Nephron (organoid): ENCODE data around the gene RGS7.

Experiments
- H3K27ac Mint-ChIP-seq, 3 experiments: 2 replicates each; pipeline ENCODE4 v1.8.0; 2020; ENCODE audit warnings: mixed read lengths in 3 of 3, mild to moderate bottlenecking in 2 of 3, moderate library complexity in 1 of 3
- H3K27me3 Mint-ChIP-seq: 2 replicates; pipeline ENCODE4 v1.8.0; 2021; ENCODE audit warnings: low read depth, mild to moderate bottlenecking, moderate library complexity, mixed read lengths
- H3K36me3 Mint-ChIP-seq: 2 replicates; pipeline ENCODE4 v1.8.0; 2020; ENCODE audit warnings: low read depth, mixed read lengths
- H3K4me1 Mint-ChIP-seq: 2 replicates; pipeline ENCODE4 v1.8.0; 2020; ENCODE audit warnings: mixed read lengths
- H3K4me3 Mint-ChIP-seq, 3 experiments: 2 replicates each; pipeline ENCODE4 v1.8.0; 2020; ENCODE audit warnings: mild to moderate bottlenecking in 3 of 3, mixed read lengths in 3 of 3, moderate library complexity in 2 of 3
- H3K9me3 Mint-ChIP-seq: 2 replicates; pipeline ENCODE4 v1.8.0; 2020; ENCODE audit warnings: mixed read lengths
- TF ChIP-seq, protein P1 (sequence below), 3 experiments: fragments of 200-600 bp; sonication (generic); IDR thresholded peaks; one replicate each; pipeline ENCODE4 v1.5.0; 2021; ENCODE audit warnings: antibody characterized with exemption in 3 of 3; ENCODE audit not compliant: unreplicated experiment in 3 of 3

RGS7 gene

DNA sequence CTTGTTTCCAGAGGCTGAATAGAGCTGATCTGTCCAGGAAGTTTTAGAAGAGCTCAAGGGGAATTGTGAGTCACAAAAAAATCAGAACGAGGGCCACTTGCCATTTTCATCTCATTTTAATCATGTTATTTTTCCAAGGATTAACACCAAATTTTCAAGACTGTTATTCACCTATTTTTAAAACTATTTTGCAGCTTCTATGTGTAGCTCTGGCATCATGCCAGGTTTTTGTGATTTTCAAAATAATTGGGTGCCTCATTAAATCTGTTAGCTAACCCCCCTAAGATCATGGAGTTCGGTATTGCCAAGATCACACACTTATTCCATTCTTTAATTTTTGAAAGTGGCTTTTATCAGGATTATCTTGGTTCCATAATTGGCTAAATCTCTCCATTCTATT is 90.9 kb downstream of the RGS7 start:
- Mint-ChIP-seq H3K36me3 (no peaks in the 10 kb centered on the region), H3K4me1 (no peaks in the 10 kb centered on the region), H3K9me3 (no peaks in the 10 kb centered on the region), H3K4me3 (no peak overlapping the region), H3K27me3 (no peaks in the 10 kb centered on the region), H3K27ac (no peak overlapping the region)
- TF ChIP-seq, protein P1, sequence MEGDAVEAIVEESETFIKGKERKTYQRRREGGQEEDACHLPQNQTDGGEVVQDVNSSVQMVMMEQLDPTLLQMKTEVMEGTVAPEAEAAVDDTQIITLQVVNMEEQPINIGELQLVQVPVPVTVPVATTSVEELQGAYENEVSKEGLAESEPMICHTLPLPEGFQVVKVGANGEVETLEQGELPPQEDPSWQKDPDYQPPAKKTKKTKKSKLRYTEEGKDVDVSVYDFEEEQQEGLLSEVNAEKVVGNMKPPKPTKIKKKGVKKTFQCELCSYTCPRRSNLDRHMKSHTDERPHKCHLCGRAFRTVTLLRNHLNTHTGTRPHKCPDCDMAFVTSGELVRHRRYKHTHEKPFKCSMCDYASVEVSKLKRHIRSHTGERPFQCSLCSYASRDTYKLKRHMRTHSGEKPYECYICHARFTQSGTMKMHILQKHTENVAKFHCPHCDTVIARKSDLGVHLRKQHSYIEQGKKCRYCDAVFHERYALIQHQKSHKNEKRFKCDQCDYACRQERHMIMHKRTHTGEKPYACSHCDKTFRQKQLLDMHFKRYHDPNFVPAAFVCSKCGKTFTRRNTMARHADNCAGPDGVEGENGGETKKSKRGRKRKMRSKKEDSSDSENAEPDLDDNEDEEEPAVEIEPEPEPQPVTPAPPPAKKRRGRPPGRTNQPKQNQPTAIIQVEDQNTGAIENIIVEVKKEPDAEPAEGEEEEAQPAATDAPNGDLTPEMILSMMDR (IDR thresholded peaks at IDR 0.05; ENCODE audit: unreplicated experiment in 3 of 3) = no peak

DNA sequence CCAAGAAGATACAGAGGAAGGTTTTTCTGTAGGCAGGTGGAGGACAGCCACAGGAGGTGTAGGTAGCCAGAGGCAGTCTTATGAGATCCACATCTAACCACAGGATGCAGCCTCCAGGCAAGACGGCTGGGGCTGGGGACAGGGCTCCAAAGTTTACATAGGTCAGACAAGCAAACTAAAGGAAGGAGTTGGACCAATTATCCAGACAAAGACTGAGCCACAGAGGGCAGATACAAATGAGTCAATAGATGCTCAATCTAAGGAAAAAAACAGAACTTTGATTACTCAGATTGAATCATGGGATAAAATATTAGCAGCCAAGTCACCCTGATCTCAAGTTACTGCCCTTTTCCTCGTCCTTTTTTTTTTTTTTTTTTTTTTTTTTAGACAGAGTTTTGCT is 91.6 kb downstream of the RGS7 start:
- H3K27ac Mint-ChIP-seq = no peak overlapping the region
- no peaks in the 10 kb centered on the region for H3K9me3 Mint-ChIP-seq
- no peaks in the 10 kb centered on the region for H3K4me1 Mint-ChIP-seq
- H3K36me3 Mint-ChIP-seq = no peaks in the 10 kb centered on the region
- TF ChIP-seq, protein P1 (IDR thresholded peaks at IDR 0.05; ENCODE audit: unreplicated experiment in 3 of 3) = no peak
- H3K27me3 Mint-ChIP-seq = no peaks in the 10 kb centered on the region
- no peak overlapping the region for H3K4me3 Mint-ChIP-seq

DNA sequence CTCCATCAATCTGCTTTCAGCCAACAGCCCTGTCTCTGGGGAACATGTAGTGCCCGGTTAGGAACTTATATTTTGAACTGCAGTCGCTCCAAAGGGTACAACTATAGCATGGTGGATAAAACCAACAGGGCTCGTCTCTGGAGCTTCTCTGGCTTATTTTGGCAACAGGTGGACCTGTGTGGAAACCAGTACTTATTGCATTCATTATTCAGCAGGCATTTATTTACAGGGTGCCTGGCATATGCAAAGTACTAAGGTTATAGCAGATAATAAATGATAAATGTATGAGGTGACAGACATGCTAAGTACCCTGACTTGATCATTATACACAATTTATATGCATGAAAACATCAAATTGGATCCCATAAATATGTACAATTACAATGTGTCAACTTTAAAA is 93.7 kb downstream of the RGS7 start:
- Mint-ChIP-seq H3K27me3 (no peaks in the 10 kb centered on the region), H3K36me3 (no peaks in the 10 kb centered on the region), H3K4me3 (no peak overlapping the region), H3K9me3 (no peaks in the 10 kb centered on the region), H3K27ac (no peak overlapping the region), H3K4me1 (no peaks in the 10 kb centered on the region)
- TF ChIP-seq, protein P1 (IDR thresholded peaks at IDR 0.05; ENCODE audit: unreplicated experiment in 3 of 3) = no peak

DNA sequence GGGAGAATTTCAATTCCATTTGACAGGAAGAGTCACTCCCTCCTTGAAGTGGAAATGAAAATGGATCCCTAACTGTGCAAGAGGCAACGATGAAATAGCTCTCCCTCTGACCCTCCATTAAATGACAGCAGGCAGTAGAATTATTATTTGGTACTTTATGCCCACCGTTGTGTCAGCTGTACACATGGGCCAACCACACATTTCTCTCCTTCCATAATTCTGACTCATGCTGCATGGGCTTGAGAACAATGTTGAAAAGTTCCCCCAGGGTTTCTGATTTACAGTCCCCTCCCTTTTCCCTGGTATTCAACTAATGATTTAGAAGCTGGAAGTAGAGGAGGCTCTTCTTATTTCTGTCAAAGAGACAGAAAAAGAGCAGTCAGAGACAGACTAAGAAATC is 103.5 kb downstream of the RGS7 start:
- no peak overlapping the region for H3K27ac Mint-ChIP-seq
- no peak overlapping the region for H3K4me3 Mint-ChIP-seq
- H3K4me1 Mint-ChIP-seq = no peaks in the 10 kb centered on the region
- H3K9me3 Mint-ChIP-seq = peaks cover 8% of the 10 kb centered on the region
- H3K36me3 Mint-ChIP-seq = no peaks in the 10 kb centered on the region
- no peaks in the 10 kb centered on the region for H3K27me3 Mint-ChIP-seq
- TF ChIP-seq, protein P1 (IDR thresholded peaks at IDR 0.05; ENCODE audit: unreplicated experiment in 3 of 3) = no peak

DNA sequence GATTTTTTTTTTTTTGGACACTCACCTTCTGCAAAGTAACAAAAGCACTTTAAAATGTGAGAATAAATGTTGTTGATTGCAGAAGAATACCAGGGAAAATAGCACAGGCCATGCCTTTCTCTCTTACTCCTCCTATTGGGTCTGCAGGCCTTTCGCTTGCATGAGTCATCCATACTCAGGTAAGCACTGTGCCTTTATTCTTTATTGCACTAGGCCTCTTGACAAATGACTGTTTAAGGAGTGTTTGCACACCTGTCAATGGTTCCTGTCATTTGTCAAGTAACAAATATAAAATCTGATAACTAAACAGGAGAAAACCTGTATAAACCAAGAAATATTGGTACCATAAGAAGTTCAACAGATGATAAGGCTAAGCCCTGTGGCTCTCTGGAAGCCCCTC is 106.5 kb downstream of the RGS7 start:
- TF ChIP-seq, protein P1 (IDR thresholded peaks at IDR 0.05; ENCODE audit: unreplicated experiment in 3 of 3) = no peak
- Mint-ChIP-seq H3K4me3 (no peak overlapping the region), H3K4me1 (no peaks in the 10 kb centered on the region), H3K36me3 (no peaks in the 10 kb centered on the region), H3K27ac (no peak overlapping the region), H3K9me3 (peaks cover 24% of the 10 kb centered on the region), H3K27me3 (no peaks in the 10 kb centered on the region)

DNA sequence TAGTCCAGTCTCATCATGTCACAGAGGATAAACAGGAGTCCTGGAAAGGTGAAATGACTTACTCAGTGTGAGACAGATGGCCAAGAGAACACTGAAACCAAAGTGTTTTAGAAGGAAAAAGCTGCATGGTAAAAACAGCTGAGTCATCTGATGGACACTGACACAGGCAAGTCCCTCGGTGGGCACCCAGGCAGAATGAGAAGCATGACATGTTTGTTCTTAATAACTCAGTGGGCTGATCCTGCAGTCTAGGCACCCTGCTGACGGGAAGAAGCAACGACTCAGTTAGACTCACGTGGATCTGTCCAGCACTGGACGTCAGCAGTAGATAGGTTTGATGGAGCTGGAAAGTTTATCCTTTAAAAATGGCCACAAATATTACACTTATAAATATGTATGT is 116.9 kb downstream of the RGS7 start:
- Mint-ChIP-seq H3K4me3 (no peak overlapping the region), H3K36me3 (no peaks in the 10 kb centered on the region), H3K27me3 (no peaks in the 10 kb centered on the region), H3K9me3 (peaks cover 9% of the 10 kb centered on the region), H3K27ac (no peak overlapping the region), H3K4me1 (no peaks in the 10 kb centered on the region)
- TF ChIP-seq, protein P1 (IDR thresholded peaks at IDR 0.05; ENCODE audit: unreplicated experiment in 3 of 3) = no peak
